GM19397 (cell line): ENCODE measurements around the gene GPR160.

Source experiments
- ATAC-seq: cut with Tn5 transposase; IDR thresholded peaks from one replicate; pipeline ENCODE4 v1.9.1; 2021; ENCODE audit warnings: mild to moderate bottlenecking, moderate library complexity; ENCODE audit not compliant: unreplicated experiment

GPR160 gene

DNA sequence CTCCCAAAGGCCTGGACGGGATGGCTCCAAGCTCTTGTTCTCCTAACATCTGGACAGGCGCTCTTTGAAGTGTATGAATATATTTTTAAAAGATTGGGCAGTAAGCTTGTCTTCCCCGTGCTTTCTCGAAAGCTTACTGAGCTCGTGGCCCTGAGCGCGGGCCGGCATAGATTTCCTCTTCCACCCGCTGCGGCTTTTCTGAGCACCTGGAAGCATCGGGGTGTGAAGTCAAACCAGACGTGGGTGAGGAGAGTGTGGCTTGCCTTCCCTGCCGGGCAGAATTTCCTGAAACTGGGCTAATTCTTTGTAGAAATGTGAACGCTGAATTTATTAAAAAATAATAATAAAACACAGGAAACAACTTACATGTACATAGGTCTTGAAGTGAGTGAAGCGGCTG lies 25.9 kb downstream of the GPR160 start:
- ATAC-seq, result no peak

DNA sequence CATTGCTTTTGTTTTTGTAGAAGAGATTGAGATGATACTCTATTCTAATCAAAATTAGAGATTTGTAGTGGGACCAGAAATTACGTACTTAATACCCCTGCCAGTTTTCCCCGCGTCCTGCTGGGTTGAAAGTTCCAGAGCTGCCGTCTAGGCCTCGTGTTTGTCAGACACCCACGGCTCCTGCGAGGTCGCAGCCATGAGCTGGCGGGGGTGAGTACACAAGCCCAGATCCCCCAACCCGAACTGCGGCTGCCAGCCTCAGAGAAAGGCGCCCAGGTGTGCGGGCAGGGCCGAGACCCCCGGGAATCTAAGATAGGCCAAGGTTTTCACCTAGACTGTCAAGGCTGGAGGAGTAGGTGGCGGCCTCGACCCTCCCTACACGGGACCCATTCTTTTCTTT lies 26.3 kb downstream of the GPR160 start:
- ATAC-seq, result no peak

DNA sequence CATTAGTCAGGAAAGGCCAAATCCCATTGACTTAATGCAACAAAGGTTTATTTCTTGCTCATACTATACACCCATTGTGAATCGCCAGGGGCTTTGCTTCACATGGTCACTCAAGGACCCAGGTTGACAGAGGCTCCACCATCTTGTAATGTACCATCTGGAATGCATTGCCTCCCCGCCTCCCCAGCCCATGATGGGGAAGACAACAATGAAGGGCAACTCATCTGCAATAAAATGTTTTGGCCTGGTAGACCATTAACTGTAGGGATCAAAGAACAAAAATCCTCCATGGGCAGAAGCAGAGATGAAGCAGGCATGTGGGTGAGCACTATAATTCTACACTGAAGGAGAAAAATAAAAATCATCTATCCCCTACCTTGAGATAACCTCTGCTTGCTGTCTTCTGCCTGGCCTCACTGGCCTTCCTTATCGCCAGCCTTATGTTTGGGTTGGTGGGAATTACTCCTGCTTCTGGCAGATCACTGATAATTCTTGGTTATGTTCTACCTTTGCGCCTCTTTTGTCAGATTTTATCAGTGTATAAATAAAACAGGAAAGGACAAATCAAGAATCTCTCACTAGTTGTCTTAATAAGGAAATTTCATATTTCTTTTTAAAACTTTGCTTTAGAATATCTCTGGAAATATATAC lies 37.8 kb downstream of the GPR160 start:
- ATAC-seq, result no peak

DNA sequence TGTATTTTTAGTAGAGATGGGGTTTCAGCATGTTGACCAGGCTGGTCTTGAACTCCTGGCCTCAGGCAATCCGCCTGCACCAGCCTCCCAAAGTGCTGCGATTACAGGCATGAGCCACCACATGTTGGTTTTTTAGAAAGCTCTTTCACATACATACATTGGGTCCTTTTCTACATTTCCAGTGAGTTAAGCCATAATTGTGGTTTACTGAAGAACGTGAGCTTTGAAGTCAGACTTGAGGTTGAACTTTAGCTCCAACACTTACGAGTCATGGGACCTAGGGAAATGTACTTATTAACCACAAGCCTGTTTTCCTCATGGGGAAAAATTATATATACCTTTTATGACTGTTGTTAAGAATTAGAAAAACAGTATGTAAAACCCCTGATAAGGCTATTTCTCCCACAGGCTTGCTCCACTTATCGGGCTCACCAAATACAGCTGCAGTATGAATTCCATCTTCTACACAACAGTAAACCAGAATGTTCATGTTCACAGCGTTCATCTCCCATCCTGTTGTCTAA lies 39.0 kb downstream of the GPR160 start:
- no peak for ATAC-seq

DNA sequence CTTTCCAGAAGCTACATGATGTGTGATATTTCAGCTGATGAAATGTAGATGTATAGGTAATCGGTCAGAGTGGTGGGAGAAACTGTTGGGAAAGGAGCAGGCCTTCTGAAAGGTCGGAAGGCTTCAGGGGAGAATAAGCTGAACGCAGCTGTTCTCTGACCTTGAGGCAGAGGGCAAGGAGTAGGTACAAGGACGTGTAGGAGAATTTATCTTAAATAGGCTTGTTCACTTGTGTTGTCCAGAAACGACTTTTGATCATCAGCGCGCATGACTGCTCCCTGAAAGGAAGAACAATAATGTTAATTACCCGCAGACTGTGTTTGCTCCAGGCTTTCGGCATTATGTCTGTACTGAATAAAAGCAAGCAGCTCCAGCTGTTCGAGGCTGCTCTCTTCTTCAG lies 39.6 kb downstream of the GPR160 start:
- no peak for ATAC-seq

DNA sequence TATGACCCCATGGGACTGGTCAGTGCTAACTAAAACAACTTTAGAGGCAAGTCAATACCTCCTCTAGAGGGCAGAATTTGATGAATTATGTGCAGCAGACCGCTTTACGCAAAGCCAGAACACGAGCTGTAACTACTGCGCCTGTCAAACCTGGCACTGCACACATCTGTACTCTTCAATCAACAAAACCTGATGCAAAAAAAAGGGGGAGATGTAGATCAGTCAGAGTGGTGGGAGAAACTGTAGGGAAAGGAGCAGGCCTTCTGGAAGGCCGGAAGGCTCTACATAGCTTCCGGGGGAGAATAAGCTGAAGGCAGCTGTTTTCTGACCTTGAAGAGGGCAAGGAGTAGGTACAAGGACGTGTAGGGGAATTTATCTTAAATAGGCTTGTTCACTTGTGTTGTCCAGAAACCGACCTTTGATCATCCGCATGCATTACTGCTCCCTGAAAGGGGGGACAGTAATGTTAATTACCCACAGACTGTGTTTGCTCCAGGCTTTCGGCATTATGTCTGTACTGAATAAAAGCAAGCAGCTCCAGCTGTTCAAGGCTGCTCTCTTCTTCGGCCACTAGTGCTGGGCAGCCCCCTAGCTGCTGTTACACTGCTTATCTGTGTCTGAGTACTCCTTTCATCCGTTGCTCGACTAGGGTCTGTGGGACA lies 41.0 kb downstream of the GPR160 start:
- ATAC-seq, result no peak

DNA sequence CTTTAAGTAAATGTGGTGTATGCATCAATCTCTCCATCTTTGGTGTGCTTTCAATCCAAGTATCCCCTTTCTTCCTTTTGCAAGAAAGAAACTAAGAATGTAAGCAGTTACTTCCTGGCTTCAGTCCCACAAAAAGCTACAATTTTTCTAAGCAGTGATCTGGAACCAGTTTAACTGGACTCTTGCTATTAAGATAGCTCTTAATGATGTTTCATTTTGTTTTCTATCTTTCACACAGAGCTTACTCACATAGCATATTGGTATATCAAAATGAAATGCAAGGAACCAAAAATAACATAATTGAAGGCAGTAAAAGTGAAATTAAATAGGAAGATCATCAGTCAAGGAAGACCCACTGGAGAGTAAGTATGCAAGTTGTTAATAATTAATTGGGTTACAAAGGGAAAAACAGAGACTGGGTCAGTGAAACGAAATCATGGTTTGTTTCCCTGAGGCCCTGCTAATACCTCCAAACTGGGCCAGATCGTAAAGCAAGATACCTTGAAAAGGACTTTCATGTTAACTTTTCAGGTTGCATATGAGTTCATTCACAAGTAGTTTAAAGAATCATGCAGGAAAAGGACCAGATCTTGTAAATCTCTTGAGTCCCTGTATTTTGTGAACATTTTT lies 41.9 kb downstream of the GPR160 start:
- no peak for ATAC-seq

DNA sequence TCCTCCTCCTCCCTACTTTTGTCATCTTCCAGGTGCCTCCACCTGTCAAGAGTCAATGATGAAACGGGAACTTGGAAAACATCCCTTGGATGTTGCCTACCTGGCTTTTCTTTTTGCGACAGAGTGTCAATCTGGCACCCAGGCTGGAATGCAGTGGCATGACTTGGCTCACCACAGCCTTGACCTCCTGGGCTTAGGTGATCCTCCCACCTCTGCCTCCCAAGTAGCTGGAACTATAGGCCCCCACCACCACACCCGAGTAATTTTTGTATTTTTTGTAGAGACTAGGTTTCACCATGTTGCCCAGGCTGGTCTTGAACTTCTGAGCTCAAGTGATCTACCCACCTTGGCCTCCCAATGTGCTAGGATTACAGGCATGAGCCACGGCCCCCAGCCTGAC lies 42.8 kb downstream of the GPR160 start:
- no peak for ATAC-seq

DNA sequence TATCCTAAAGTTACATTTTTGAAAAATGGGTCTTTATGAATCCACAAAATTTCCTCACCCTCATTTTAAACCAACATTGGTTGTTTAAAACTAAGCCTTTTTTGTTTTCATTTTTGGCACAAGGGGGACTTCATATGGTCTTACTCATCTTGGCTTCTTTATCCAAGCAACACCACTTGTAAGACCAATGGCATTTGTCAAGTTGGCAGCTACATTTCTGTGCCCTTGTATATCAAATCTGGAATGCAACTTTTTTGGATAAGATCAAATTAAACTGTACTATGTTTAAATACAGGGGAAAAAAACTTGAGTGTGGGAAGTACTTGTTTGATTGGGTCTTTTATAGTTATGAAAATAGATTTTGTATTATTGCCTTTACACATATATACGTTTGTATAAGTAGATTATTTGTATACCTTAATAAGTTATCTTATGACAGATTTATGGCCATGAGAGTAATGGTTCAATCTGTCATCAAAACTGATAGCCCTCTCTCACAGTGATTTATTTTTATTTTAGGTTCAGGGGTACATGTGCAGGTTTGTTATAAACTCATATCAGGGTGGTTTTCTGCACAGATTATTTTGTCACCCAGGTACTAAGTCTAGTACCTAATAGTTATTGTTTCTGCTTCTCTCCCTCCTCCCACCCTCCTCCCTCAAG lies 43.4 kb downstream of the GPR160 start:
- ATAC-seq, result no peak

DNA sequence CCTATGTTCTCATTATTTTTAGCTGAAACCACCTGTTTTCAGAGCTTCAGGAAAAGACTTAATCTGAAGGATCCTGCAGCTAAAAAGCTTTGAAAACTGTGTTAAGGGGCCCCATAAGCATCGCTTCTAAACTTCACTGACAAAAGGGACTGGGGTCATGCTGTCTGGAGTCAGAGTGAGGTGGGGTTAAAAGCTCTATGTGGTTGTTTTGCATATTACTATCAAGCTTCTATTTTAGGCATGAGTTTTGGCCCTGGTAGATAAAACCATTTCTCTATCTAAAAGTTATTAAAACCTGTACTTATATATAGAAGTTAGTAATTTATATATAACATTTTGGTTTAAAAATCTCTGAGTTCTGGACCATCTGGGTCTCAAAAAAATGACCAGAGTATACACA lies 45.5 kb downstream of the GPR160 start:
- no peak for ATAC-seq

DNA sequence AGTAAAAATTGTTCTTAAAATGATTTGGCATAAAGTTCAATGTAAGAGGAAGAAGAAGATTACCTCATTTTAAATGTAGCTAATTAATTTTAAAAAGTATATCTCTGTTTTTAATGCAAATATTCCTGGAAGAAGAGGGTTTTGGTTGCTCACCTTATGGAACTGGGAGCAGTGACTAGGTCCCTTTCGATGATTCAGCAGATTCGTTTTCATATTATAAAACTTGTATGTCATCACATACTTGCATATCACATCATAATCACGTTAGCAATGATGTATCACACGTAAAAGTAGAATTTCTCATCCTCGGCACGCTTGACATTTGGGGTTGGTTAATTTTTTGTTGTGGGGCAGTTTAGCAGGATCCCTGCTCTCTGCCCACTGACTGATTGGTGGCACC lies 47.6 kb downstream of the GPR160 start:
- no peak for ATAC-seq

DNA sequence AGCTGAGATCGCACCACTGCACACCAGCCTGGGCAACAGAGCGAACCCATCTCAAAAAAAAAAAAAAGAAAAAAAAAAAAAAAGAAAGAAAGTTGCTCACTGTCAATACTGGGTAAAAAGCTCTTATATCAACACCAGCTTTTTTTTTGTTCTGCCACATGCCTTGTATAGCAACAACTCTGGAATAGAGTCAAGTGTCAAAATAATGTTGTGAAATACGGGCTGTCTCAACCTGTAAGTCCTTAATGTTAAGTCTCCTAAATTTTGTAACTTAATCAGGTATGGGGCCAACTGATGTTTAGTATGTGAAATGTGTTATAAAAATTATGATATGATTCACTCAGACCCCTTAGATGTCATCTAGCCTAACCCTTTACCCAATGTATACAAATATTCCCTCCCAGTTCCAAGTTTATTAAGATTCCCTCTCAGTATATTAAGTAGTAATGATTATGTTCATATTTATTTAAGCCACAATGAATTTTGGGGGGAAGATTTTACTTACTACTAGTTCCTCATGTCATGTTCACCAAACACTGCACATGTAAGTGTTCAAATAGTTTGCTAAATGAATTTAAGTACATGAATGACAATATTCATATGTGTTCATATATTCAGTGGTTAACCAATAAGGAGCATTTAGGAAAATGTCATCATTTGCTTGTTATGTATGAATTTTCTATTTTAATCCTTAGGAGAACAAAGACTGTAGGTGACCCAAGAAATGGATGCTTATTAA lies 52.2 kb downstream of the GPR160 start:
- ATAC-seq, result no peak

DNA sequence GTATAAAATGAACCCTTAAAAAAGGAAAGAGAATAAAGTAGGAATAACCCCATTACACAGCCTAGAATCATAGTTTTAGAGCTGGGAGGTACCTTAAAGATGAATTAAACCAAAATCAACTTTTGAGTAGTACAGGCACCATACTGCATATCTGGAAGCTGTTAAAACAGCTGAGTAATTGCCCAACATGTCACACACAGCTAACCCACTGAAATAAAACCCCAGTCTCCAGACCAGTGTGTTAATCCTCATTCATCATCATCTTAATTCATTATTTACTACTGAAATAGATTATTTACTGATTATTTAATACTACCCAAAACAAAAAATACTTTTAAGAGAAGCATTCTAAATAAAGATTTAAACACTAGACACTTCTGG lies 52.8 kb downstream of the GPR160 start:
- ATAC-seq, result no peak

DNA sequence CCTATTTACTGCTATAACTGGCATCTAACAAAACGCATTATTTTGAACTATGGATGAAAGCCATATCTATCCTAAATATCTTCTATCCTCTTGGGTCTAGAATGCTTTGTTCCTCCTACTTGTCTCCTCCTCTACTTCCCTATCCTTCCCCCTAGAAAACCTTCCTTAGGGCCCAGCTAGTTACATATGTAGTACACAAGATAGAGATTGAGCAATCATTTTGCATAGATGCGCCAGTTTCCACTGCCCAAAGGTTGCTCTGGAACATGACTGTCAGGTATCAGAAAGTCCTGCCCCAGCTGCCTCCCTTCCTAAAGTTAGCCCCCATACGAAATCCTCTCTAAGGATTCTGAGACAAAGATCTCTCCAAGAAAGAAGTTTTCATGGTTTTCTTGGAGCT lies 55.1 kb downstream of the GPR160 start:
- no peak for ATAC-seq

DNA sequence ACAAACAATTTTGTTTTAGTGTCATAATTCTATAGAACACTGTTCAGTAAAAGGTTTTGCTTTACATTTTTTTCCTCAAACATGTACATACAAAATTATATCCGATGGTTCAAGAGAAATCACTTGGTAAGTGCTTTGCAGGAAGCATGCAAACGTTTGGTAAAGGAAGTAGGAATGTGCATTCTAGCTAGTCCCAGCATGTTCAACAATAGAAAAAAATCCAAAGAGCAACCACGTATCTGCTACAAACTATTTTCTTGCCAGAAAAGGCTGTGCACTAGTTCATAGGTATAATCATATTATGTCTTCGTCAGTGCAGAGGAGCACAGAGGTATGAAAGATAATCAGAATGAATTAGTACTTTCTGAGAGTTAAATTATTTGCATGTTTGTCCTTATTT lies 58.0 kb downstream of the GPR160 start:
- ATAC-seq, result no peak

DNA sequence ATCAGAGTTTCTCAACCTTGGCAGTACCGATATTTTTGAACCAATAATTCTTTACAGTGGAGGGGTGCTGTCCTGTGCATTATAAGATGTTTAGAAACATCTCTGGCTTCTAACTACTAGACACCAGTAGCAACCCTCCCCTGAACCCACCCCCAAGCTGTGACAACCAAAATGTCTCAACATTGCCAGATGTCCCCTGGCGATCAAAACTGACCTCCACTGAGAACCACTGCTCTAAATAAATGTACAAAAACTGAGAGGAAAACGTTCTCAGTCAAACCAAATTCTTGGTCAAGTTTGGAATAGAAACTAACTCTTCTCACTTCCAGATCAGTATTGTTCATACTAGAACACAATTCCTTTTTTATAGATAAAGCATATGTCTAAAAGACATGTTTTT lies 58.5 kb downstream of the GPR160 start:
- no peak for ATAC-seq

DNA sequence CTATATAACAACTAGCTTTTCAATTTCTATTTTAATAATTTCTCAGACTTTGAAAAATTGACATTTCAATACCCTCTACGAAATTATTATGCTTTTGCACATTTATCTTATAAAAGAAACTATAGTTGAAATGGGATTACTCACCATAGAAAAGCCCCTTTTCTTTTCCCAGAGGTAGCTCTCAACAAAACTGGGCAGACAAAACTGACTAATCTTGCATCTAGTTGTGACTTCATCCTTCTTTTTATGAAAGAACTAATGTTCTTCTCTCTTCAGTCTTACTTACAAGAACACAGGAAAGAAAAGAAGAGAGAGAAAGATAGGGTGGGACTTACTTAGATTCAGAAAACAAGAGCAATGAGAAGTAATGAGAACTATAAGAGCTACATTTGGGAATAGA lies 61.0 kb downstream of the GPR160 start:
- no peak for ATAC-seq

DNA sequence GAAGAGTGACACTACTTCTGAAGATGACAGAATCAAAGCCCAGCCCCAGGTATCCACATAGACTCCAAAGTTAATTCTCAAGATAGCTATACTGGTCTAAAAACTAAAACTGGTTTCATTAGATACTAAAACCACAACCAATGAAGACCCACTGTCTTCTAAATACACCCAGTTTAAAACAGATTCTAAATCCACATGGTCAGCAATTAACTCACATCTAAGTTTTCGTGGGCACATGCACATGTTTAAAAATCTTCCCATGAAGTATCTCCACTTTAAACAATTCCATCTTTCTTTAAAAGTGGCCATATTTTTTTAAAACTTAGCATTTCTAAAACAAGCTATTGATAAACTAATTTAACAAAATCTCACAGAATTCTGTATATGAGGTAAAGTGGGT lies 63.1 kb downstream of the GPR160 start:
- ATAC-seq, result no peak

DNA sequence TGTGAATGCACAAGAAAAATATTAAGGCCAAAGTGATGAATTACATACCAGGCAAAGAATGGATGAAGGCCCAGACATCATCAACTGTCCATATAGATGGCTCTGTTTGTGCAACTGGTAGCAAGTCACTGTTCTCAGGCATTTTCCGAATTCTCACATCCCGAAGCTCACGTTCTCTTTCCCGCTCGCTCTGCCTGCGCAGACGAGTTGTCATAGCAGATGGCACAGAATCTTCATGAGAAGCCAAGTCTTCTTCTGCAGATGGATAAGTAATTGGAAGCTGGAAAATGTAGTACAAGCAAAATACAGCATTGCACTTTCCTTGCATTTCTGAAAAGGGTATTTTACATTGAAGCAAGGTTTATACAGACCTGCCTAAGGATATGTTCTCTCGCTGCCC lies 64.6 kb downstream of the GPR160 start:
- ATAC-seq, result no peak

DNA sequence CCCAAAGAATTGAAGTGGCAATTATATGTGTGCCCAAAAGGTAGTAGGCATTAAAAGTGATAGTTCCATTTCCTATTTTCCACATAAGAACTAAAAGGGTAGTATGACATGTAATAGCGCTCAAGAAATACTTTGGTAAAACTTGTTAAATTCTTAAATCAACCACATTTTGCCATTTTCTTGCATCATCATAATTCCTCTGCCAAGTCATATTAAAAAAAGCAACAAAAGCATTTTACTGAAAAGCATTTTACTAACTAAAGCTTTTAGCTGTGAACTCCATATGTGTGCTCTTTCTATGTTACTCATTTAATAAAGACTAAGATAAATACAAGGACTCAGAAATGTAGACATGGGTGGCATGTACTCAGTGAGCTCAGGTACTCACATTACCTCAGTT lies 70.1 kb downstream of the GPR160 start:
- no peak for ATAC-seq

DNA sequence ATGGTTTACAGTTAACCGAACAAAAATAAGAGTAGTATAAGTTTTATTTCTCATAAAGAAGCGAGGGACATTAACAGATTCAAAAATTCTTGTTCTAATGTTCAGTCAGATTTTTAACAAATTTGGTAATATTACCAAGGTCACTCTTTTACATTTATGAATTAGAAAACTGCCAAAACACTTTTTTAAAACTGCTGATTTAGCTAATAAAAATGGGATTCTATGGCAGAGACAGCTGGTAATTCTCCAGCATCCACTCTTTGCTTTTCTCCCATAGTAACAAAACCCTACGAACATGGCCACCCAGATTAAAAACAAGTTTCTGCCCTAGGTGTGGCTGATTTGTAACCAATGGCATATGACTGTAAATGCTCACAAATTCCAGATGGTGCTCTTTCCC lies 71.2 kb downstream of the GPR160 start:
- ATAC-seq, result no peak
